Liver (tissue), 9 donors: ENCODE measurements around the gene NOS1. TPM values are rescaled to one million over a fixed set of nuclear protein-coding genes. Genes with fewer than 3 reads are reported as not detected.

ENCODE experiments used
- DNase-seq: peaks from one replicate; pipeline ENCODE4 v3.0.0-alpha.2; 2017; ENCODE audit warnings: low spot score
- H3K27ac ChIP-seq, 2 donors: one replicate each; pipeline ENCODE4 v1.7.0; 2013; ENCODE audit warnings: inconsistent platforms in 2 of 2, low read length in 2 of 2, control low read depth in 1 of 2, low read depth in 1 of 2, mild to moderate bottlenecking in 1 of 2
- H3K27me3 ChIP-seq, 4 donors: one replicate each; pipeline versions ENCODE4 v1.6.1 to v1.7.0; 2013; ENCODE audit warnings: low read length in 3 of 4, inconsistent platforms in 1 of 4, mild to moderate bottlenecking in 1 of 4, moderate library complexity in 1 of 4; ENCODE audit not compliant: control insufficient read depth in 4 of 4, insufficient read depth in 4 of 4
- H3K36me3 ChIP-seq, 4 donors: one replicate each; pipeline versions ENCODE4 v1.6.1 to v1.7.0; 2013; ENCODE audit warnings: low read length in 3 of 4, mild to moderate bottlenecking in 3 of 4, low read depth in 1 of 4, moderate library complexity in 1 of 4; ENCODE audit not compliant: control insufficient read depth in 4 of 4, insufficient read depth in 3 of 4
- H3K4me1 ChIP-seq, 4 donors: one replicate each; pipeline versions ENCODE4 v1.6.1 to v1.7.0; 2013; ENCODE audit warnings: low read length in 3 of 4, mild to moderate bottlenecking in 3 of 4, moderate library complexity in 1 of 4; ENCODE audit not compliant: control insufficient read depth in 4 of 4, insufficient read depth in 4 of 4
- H3K4me3 ChIP-seq, 3 donors: one replicate each; pipeline versions ENCODE4 v1.6.1 to v1.7.0; 2013; ENCODE audit warnings: low read length in 3 of 3, control low read depth in 1 of 3, low read depth in 1 of 3, mild to moderate bottlenecking in 1 of 3
- H3K9ac ChIP-seq, 2 donors: one replicate each; pipeline ENCODE4 v1.7.0; 2013; ENCODE audit warnings: low read length in 2 of 2, mild to moderate bottlenecking in 2 of 2, moderate library complexity in 2 of 2, control low read depth in 1 of 2, low read depth in 1 of 2
- H3K9me3 ChIP-seq, 4 donors: one replicate each; pipeline versions ENCODE4 v1.6.1 to v1.7.0; 2013; ENCODE audit warnings: low read length in 3 of 4; ENCODE audit not compliant: control insufficient read depth in 4 of 4
- EGR1 ChIP-seq, 2 donors: IDR thresholded peaks; 2 replicates each; pipeline ENCODE4 v1.6.1; 2016 to 2018; ENCODE audit warnings: antibody characterized with exemption in 2 of 2, low read depth in 2 of 2
- FOXA1 ChIP-seq: IDR thresholded peaks from 2 replicates; pipeline ENCODE4 v1.6.1; 2016; ENCODE audit warnings: antibody characterized with exemption
- FOXA2 ChIP-seq: IDR thresholded peaks from 2 replicates; pipeline ENCODE4 v1.6.1; 2016; ENCODE audit warnings: antibody characterized with exemption
- GABPA ChIP-seq, 2 donors: IDR thresholded peaks in 1 of 2; conservative IDR thresholded peaks in 1 of 2; 2 replicates each; pipeline ENCODE4 v1.6.1; 2016; ENCODE audit warnings: antibody characterized with exemption in 2 of 2, mild to moderate bottlenecking in 1 of 2, moderate library complexity in 1 of 2
- HNF4A ChIP-seq, 2 donors: conservative IDR thresholded peaks; 2 replicates each; pipeline ENCODE4 v1.6.1; 2016; ENCODE audit warnings: antibody characterized with exemption in 2 of 2, mild to moderate bottlenecking in 2 of 2
- HNF4G ChIP-seq: IDR thresholded peaks from 2 replicates; pipeline ENCODE4 v1.6.1; 2016; ENCODE audit warnings: antibody characterized with exemption
- JUND ChIP-seq, 2 donors: IDR thresholded peaks; 2 replicates each; pipeline ENCODE4 v1.6.1; 2016; ENCODE audit warnings: antibody characterized with exemption in 2 of 2
- MAX ChIP-seq: IDR thresholded peaks from 2 replicates; pipeline ENCODE4 v1.6.1; 2016; ENCODE audit warnings: antibody characterized with exemption
- NR2F2 ChIP-seq: IDR thresholded peaks from 2 replicates; pipeline ENCODE4 v1.6.1; 2016; ENCODE audit warnings: antibody characterized with exemption
- RAD21 ChIP-seq, 2 donors: IDR thresholded peaks; 2 replicates each; pipeline ENCODE4 v1.6.1; 2016; ENCODE audit warnings: antibody characterized with exemption in 2 of 2, mild to moderate bottlenecking in 2 of 2
- REST ChIP-seq: IDR thresholded peaks from 2 replicates; pipeline ENCODE4 v1.6.1; 2016; ENCODE audit warnings: antibody characterized with exemption, mild to moderate bottlenecking
- RXRA ChIP-seq, 2 donors: IDR thresholded peaks; 2 replicates each; pipeline ENCODE4 v1.6.1; 2017 to 2018; ENCODE audit warnings: antibody characterized with exemption in 2 of 2, mild to moderate bottlenecking in 1 of 2
- SP1 ChIP-seq: IDR thresholded peaks from 2 replicates; pipeline ENCODE4 v1.6.1; 2018; ENCODE audit warnings: antibody characterized with exemption, mild to moderate bottlenecking
- TAF1 ChIP-seq: conservative IDR thresholded peaks from 2 replicates; pipeline ENCODE4 v1.6.1; 2016; ENCODE audit warnings: antibody characterized with exemption, mild to moderate bottlenecking
- YY1 ChIP-seq: IDR thresholded peaks from 2 replicates; pipeline ENCODE4 v1.6.1; 2016; ENCODE audit warnings: antibody characterized with exemption, mild to moderate bottlenecking
- WGBS: extraction: QIAGEN DNeasy Blood & Tissue Kit; methylation state at CpG from one replicate; pipeline ENCODE4 v1.1.7; 2013; 5-methylcytosine and 5-hydroxymethylcytosine counted together
- polyA plus RNA-seq, 2 donors: library from polyadenylated mRNA; stranded (reverse) in 1 of 2; unstranded in 1 of 2; fragments of 200-250 nt in 1 of 2; fragments of >200 nt in 1 of 2; fragmentation: Nextera tagmentation in 1 of 2; extraction: Ambion mirVana in 1 of 2; gene quantifications; one replicate each; pipeline versions ENCODE4 v1.2.1 to v1.2.3, GENCODE V29; 2013 to 2015
- total RNA-seq, 2 donors: library from RNA; depleted of rRNA; stranded (reverse); fragments of >200 nt; gene quantifications; one replicate each; pipeline ENCODE4 v1.2.3, GENCODE V29; 2014
- TF ChIP-seq, protein P1 (sequence below): fragments of 150-350 bp; IDR thresholded peaks from 2 replicates; pipeline ENCODE4 v1.5.1; 2017; ENCODE audit warnings: improper control_type of control experiment, low read depth, low read length; ENCODE audit not compliant: missing input control
- TF ChIP-seq, protein P2 (sequence below): IDR thresholded peaks from 2 replicates; pipeline ENCODE4 v1.6.1; 2016; ENCODE audit warnings: antibody characterized with exemption
- TF ChIP-seq, protein P3 (sequence below): IDR thresholded peaks from 2 replicates; pipeline ENCODE4 v1.6.1; 2016; ENCODE audit warnings: antibody characterized with exemption
- donor health status: healthy.
- donor health status: healthy.
- donor health status: healthy.
- donor health status: healthy.
- donor health status: healthy.

Gene NOS1
- total and polyA plus RNA-seq, 4 donors, result under 0.01 to 0.08 (median 0.01) TPM; not detected in 1

- Histone ChIP-seq H3K4me1 (no peaks in the 10 kb centered on the region), H3K4me3 (no peak overlapping the region), H3K9me3 (no peaks in the 10 kb centered on the region), H3K36me3 (no peaks in the 10 kb centered on the region), H3K27ac (no peak overlapping the region), H3K27me3 (no peaks in the 10 kb centered on the region), H3K9ac (no peak overlapping the region)
- TF ChIP-seq FOXA2 (no peak), RXRA (IDR thresholded peaks at IDR 0.05) (no peak), RAD21 (IDR thresholded peaks at IDR 0.05) (no peak), FOXA1 (no peak), HNF4A (conservative IDR thresholded peaks at IDR 0.05) (no peak), NR2F2 (no peak), REST (no peak), TAF1 (no peak), EGR1 (IDR thresholded peaks at IDR 0.05; ENCODE audit: low read depth in 2 of 2) (no peak), YY1 (no peak), HNF4G (no peak), SP1 (no peak), GABPA (IDR thresholded peaks at IDR 0.05 in 1 of 2, conservative IDR thresholded peaks at IDR 0.05 in 1 of 2) (no peak), JUND (IDR thresholded peaks at IDR 0.05) (no peak)
- TF ChIP-seq, protein P1, sequence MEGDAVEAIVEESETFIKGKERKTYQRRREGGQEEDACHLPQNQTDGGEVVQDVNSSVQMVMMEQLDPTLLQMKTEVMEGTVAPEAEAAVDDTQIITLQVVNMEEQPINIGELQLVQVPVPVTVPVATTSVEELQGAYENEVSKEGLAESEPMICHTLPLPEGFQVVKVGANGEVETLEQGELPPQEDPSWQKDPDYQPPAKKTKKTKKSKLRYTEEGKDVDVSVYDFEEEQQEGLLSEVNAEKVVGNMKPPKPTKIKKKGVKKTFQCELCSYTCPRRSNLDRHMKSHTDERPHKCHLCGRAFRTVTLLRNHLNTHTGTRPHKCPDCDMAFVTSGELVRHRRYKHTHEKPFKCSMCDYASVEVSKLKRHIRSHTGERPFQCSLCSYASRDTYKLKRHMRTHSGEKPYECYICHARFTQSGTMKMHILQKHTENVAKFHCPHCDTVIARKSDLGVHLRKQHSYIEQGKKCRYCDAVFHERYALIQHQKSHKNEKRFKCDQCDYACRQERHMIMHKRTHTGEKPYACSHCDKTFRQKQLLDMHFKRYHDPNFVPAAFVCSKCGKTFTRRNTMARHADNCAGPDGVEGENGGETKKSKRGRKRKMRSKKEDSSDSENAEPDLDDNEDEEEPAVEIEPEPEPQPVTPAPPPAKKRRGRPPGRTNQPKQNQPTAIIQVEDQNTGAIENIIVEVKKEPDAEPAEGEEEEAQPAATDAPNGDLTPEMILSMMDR, result no peak
- no peak for DNase-seq
- WGBS, result 81% methylated on average over 11 of the region's 11 CpGs
Measured at GRCh38 chr12:117309276-117309925, 52.0 kb downstream of the NOS1 start.

DNA sequence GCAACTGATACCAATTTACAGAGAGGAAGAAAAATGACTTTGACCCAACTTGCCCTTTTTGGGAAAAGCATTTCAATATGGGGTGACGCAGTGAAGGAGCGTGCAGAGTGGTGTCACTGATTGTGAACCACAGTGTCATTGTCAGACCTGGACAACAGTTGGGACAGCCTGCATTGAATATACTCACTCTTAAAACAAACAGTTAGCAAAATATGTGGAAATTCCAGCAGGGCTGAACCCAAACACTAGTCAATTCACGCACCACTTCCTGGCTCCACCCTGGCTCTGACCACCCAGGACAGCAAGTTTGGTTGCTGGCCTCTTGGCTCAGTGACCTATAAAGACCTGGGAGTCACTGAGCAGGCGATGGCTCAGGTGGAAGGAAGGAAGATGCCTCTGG, 61.3 kb downstream of the NOS1 start:
- no peak for DNase-seq
- WGBS, result 71% methylated on average over 4 of the region's 4 CpGs

More for the DNA sequence above, 61.3 kb downstream of the NOS1 start:
- no peak overlapping the region for H3K9ac ChIP-seq
- H3K27ac ChIP-seq, result no peak overlapping the region
- TF ChIP-seq YY1 (no peak), SP1 (no peak), MAX (no peak), GABPA (IDR thresholded peaks at IDR 0.05 in 1 of 2, conservative IDR thresholded peaks at IDR 0.05 in 1 of 2) (no peak), EGR1 (IDR thresholded peaks at IDR 0.05; ENCODE audit: low read depth in 2 of 2) (no peak), TAF1 (no peak), FOXA2 (no peak), JUND (IDR thresholded peaks at IDR 0.05) (no peak), HNF4G (no peak)
- TF ChIP-seq, protein P2, sequence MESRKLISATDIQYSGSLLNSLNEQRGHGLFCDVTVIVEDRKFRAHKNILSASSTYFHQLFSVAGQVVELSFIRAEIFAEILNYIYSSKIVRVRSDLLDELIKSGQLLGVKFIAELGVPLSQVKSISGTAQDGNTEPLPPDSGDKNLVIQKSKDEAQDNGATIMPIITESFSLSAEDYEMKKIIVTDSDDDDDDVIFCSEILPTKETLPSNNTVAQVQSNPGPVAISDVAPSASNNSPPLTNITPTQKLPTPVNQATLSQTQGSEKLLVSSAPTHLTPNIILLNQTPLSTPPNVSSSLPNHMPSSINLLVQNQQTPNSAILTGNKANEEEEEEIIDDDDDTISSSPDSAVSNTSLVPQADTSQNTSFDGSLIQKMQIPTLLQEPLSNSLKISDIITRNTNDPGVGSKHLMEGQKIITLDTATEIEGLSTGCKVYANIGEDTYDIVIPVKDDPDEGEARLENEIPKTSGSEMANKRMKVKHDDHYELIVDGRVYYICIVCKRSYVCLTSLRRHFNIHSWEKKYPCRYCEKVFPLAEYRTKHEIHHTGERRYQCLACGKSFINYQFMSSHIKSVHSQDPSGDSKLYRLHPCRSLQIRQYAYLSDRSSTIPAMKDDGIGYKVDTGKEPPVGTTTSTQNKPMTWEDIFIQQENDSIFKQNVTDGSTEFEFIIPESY, result no peak
- TF ChIP-seq, protein P1, result no peak
- TF ChIP-seq, protein P3, sequence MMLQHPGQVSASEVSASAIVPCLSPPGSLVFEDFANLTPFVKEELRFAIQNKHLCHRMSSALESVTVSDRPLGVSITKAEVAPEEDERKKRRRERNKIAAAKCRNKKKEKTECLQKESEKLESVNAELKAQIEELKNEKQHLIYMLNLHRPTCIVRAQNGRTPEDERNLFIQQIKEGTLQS, result no peak
- no peaks in the 10 kb centered on the region for H3K36me3 ChIP-seq
- no peak overlapping the region for H3K4me3 ChIP-seq
- H3K9me3 ChIP-seq, result peaks cover 0 to 2% (median 0%) of the 10 kb centered on the region in 4 donors
- no peaks in the 10 kb centered on the region for H3K4me1 ChIP-seq
- peaks cover 0 to 4% (median 0%) of the 10 kb centered on the region in 4 donors for H3K27me3 ChIP-seq
